Activated CD8-positive, alpha-beta memory T cell treated with anti-CD3 and anti-CD28 coated beads for 1 hour (primary cell): ENCODE results near the gene OTOP3.
"Not testable (repeated sequence)": the region's sequence is repeated elsewhere in the genome, so short reads cannot be mapped to it uniquely, and the experiment has no call there.

Experiments
- DNase-seq, 2 donors: peaks; one replicate each; pipeline ENCODE4 v3.0.0-alpha.2; 2020; ENCODE audit warnings: low read depth in 1 of 2; ENCODE audit errors: extremely low read depth in 1 of 2

OTOP3 gene

DNA sequence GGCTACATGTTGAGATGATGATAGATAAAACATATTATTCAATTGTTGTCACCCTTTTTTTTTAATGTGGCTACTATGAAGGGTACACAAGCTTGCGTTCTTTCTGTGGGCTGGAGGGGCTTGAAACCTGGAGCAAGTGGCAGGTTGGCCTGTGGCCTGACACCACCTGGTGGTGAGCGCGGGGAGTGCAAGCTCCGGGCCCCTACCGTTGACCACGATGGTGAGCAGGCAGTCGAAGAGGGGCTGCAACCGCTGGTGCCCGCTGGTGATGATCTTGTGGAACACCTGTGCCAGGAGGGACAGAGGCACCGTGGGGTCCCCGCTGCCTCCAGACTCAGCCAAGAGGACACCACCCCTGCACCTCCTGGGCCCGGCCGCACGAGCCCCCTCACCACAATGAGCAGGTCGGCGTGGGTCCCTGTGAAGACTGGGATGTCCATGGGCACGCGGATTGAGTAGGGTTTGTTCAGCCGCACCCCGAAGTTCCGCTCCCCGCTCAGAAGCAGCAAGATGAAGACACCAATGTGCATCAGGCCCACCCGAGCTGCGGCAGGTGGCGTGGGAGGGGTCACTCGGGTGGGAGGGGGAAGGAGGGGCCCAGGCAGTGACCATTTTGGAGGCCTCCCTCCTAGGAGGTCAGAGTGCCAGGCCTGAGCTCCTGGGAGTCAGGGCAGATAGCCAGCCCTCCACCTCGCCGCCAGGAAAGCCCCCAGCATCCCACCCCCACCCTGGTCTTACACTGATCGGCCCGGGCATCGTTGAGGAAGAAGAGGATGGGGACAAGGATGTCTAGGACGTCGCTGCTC lies 22.4 kb downstream of the OTOP3 start:
- DNase-seq, result peak; percentile 43 to 72

DNA sequence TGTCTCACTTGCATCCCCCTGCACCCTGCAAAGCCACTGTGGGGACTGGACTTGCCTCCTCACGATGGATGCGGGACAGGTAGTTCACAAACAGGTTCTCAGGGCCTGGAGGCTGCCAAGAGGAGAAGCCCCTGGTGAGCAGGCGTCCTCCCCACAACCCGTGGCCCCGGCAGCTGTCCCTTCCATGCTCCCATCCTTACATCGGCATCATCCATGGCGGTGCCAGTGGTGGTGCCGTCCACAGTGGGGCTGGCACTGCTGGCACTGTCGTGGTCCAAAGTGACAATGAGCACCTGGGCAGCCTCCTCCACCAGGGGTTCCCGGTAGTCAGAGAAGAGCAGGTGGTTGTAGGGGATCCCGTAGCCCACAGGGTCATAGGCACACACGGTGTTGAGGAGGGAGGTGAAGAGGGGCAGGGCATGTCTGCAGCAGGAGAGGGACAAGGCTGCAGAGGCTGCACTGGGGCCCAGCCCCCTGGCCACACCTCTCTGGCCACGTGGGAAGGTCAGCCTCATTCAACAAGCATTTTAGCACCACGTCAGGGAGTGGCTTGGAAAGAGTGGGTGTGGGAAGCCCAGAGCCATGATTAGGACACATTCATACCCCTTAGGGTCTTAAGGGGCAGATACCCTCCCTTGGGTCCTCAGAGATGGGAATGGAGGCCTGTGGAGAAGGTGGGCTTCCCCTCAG lies 24.3 kb downstream of the OTOP3 start:
- no peak for DNase-seq

DNA sequence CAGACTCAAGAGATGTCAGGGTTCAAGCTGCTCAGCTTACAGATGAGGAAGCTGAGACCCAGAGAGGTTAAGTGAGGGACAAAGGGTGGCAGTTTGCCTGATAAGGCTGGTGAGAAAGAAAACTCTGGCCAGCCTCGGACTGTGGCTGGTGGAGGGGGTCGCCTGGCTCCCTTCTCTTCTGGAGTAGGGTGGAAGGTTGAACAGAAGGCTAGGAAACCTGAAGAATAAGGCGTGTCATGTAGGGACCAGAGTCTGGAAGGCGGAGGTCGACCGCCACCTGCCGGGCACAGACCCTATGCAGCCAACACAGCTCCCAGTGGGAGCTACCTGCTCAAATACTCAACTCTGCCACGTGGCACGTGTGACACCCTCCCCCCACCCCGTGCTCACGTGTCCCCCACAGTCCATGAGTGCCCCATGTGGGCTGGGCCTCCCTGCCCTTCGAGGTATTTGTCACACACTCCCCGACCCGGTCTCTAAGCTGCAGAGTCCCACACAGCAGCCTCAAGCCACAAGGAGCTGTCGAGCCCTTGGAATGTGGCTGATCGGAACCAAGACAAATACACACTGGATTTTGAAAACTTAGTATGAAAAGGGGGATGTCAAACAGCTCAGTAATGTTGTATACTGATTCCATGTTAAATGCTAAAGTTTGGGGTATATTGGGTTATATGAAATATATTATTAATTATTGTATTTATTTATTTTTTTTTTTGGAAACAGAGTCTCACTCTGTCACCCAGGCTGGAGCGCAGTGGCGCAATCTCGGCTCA lies 25.1 kb downstream of the OTOP3 start:
- peak in 1 of 2 donors; percentile 14 for DNase-seq

DNA sequence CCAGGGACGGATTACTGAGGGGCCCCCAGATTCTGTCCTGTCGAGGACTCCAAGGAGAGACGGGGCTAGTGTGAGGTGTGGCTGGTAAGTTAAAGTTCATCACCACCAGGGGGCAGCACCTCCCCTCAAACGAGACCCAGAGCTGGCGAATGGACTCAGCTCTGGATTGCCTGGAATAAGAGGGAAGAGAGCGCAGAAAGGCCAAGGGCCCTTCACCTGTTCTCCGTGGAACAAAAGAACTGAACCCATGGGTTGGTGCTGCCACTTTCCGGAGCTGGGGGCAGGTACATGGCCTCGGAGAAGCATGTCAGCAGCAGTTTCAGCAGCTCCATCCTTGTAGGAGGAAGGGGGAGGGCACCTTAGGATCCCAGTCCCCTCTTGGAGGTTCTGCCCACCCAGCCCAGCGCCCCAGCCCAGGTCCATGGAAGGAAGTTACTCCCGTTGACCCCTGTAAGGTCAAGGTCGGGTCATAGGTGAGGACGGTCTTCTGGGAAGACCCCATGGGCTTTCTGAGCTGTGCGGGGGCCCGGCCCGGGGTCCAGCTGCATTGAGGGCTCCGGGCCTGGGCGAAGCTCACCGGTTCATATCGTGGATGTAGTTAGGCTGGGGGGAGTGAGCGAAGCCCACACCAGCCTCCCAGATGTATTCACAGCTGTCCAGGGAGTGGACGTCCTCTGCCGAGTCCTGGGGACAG lies 26.1 kb downstream of the OTOP3 start:
- DNase-seq, result peak; percentile 67 to 77

DNA sequence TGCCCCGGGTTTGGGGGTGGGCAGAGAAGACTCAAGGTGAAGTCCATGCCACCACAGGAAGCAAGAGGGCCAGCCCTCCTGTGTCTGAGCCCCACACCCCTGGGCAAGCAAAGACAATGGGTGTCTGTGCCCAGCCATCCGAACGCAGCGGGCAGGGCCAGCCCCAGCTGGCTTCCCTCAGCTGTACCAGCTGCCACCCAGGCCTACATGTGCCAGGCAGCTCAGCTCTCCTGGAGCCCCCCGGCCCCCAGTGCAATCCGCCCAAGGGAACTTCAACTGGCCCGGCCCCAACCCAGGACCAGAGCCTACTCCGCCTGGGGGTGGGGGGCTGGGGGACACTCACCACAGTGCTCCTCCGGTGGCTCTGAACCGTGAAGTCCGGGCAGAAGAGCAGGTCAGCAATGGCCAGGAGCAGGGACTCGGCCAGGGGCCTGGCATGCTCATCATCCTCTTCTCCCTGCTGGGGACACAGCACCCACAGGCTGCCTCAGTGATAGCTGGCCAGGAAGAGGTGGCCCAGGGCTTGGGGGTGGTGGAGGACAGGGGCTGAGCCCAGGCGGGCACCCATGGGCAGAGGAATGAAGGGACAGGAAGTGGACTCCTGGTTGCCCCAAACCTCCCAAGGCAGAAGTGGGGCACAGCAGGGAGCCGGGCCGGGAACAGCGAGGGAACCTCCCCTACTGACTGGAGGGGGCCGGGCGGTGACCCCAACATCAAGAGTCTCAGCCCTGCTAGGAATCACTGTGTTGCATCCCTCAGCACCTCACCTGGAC lies 27.1 kb downstream of the OTOP3 start:
- DNase-seq, result no peak

DNA sequence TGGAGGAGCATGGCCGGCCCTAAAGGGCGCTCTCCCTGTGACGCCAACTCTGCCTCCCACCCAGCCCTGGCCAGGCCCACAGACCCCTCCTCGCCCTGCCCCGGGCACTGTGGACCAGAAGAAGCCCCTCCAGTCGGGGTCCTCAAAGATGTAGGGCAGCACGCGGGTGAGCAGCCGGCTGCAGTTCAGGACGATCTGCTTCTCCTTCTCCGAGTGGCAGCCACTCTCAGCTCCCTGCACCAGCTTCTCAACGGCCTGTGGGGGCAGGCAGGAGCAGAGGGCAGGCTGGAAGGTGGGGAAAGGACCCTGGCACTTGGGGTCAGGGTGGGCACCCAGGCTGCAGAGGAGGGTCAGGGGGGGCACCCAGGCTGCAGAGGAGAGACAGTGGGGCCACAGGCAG lies 28.0 kb downstream of the OTOP3 start:
- no peak for DNase-seq

DNA sequence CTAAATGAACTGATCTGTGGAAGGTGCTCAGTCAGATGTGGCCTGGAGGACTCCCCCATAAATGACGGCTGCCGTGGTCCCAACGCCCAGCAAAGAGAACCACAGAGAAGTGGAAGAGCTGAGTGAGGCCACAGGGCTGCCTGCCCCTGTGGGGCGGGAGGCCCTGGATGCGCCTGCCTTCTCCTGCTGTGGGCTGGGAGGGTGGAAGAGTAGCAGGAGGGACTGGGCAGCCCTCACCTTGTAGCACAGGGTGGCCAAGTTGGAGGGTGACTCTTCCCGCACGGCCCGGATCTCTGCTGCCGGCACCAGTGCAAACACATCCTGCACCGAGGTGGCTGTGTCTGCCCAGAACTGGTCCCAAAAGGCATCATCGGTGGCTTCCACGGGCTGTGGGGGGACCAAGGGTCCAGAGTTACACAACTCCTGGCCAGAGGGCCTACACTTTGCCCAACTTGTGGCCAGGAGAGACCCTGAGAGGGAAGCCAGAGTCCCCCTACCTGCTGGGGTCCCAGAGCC lies 28.6 kb downstream of the OTOP3 start:
- DNase-seq, result no peak

DNA sequence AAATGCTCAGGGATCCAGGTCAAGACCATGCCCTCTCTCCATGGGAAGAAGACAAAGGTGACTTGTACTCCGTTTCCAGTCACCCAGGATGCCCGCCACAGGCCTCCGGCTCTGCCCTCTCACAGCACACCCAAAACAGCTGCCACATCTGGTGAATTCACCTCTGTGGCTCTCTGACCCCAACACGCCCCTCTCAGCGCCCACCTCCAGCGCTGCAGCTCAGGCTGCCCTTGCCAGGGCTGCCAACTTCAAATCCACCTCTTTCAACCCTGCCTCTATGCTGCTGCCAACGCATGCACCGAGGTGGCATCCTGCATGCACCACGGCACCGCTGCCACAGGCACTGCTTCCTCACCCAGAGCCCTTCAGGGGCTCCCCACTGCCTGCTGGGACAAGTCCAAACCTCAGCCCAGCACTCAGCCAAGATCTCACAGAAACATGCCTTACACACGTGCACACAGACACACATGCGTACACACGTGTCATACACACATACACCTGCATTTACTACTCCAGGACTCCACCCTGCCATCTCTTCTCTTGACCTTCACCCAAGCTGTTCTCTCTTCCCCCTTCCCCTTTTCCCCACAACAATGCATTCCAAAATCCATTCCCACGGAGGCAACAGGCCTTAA lies 29.4 kb downstream of the OTOP3 start:
- no peak for DNase-seq

DNA sequence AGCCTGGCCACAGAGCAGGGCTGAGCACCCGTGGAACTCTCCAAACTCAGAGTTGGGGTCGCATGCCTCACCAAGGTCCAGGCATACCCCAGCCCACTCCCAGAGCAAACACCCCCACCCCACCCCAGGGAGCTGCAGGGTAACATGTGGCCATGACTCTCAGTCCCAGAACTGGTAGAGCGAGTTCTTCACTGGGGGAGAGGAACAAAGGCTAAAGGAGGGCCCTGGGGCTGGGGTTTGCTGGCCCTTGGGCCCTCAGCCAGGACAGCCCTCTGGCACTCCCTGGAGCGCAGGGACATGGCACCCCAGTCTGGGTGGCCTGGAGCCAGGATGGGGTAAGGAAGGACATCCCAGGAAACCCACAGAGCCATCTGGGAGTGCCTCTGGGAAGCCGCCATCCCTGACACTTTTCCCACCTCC lies 32.7 kb downstream of the OTOP3 start:
- DNase-seq, result no peak

DNA sequence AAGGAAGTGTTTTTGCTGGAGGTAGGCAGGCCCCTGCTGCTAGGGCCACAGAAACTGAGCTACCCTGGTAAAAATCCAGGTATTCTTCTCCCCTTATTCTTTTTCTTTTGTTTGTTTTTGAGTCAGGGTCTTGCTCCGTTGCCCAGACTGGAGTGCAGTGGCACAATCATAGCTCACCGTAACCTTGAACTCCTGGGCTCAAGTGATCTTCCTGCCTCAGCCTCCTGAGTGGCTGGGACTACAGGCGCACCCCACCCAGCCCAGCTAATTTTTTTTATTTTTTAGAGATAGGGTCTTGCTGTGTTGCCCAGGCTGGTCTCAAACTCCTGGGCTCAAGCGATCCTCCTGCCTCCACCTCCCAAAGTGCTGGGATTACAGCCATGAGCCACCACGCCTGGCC lies 33.8 kb downstream of the OTOP3 start:
- DNase-seq, result not testable (repeated sequence)

DNA sequence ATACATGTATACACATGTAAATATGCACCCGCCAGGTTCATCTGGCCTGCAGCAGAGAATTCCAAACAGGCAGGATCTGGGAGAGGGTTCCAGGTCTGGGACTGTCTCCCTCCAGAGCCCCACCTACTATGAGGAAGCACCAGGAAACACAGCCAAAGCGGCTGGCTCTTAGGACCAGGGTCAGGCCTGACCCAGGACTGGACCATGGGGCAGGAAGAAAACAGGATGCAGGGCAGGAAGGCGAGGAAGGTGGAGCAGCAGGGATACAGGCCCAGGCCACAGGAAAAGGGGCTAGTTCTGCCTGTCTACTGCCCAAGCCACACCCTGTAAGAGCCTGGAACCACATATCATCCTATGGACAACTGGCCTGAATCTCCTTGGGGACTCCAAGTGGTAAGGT lies 34.7 kb downstream of the OTOP3 start:
- DNase-seq, result no peak

DNA sequence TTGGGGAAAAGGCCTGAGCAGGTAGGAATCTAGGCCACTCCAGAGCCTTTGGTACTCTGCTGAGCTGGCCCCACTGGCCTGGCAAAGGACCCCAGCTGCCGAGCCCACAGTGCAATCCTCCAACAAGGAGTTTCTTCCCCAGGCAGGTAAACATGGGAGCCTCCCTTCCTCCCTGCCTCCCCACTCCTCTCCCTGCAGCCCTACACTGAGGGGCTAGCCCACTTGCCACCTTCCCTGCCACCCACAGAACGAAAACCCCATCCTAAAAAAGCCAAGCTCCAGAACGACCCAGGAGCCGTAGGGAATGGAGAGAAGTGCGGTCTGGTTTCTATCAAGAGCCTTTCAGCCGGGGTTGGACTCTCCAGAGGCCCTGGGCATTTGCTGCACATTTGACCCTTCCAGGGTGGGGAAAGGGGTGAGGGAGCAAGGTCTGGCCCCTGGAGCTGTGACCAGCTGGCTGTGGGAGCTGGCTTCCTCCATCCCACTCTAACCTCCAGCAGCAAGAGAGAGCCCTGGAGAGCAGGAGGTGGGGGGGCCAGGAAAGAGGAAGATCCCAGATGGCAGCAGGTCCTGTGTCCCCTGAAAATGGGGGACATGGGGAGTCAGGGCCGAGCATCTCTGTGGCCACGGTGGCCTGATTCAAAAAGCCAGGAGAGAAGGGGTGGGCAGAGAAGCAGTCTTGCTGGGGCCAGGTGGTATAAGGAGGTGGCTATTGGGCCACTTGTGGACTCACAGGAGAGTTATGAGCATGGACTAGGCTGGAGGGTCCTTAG lies 35.6 kb downstream of the OTOP3 start:
- DNase-seq, result no peak

DNA sequence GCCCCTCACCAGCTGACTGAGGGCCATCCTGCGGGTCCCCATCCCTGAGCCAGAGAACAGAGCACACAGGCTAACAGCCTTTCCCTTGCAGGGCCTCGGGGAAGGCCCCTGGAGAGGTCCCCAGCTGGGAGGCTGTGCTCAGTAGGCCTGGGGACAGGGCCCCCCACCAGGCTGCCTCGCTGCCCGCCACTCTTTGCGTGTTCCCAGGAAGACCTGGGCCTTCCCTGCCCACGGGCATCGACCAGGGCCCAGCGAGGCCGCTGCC lies 36.1 kb downstream of the OTOP3 start:
- no peak for DNase-seq

DNA sequence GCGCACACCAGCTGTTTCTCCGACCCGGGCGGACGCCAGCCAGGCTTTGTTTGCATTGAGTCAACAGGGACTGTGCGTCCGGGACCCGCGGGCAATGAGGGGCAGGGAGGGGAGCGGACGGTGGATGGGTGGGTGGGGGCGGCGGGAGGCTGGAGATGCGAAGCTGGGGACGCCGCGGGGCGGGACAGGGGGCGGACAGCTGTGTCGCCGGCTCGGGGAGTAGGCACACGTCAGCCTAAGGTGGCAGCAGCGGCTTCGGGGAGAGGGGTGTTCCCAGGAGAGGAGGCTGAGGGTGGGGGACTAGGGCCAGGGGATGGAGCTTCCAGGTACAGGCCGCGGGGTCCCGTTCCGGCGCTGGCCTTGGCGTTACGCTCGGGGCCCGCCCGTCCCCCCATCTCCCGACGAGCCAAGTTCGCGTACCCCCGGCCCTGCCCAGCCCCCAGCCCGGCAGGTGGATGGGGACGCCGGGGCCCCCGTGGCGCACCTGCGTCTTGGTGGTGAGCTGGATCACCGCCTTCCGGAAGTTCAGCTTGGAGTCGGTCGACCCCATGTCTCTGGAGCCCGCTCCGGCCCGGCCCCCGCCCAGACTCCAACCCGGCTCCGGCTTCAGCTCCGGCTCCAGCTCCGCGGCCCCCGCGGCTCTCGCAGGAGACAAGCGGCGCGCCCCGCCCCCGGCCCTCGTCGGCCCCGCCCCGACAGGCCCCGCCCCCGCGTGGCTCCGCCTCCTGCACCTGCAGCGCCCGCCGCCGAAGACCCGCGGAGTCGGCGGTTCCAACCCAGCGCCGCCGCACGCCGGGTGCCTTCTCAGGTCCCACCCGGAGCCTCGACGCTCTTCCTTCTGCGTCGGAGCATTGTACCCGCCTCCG lies 36.6 kb downstream of the OTOP3 start, which contains the start of gene HID1:
Gene HID1, minus strand, starts transcription at position 653 of the 866 bp plus-strand sequence. Its CDS starts 103 bp downstream, at position 550.
- peak; percentile 44 to 76 for DNase-seq

DNA sequence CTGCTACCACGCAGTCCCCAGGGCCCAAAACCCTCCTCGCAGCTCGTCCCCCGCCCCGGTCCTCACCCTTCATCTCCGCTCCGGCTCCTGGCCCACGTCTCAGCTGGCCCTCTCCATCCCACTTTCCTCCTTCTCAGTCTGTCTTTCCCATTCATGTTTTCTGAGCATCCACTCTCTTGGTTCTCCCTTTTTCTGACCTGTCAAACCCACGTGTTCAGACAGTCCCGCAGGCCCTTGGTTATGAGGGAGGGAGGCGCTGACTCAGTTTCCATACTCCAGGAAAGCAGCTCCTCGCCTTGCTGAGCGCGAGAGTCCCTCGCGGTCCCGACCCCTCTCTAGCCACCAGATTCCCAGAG lies 37.3 kb downstream of the OTOP3 start:
- no peak for DNase-seq

DNA sequence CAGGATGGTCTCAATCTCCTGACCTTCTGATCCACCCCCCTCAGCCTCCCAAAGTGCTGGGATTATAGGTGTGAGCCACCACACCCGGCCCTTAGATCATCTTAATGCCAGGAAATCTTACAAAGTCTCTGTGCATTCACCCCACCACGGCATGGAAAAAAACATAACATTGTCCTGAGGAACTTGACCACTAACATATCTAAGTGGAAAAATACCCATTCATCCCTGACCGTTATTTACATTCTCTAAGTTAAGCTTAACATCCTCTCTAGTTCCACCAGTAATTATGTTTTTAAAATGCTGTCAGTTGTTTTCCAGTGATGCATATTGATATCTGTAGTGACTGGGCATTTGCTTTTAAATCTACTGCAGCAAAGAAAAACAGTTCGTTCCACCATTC lies 40.2 kb downstream of the OTOP3 start:
- no peak for DNase-seq

DNA sequence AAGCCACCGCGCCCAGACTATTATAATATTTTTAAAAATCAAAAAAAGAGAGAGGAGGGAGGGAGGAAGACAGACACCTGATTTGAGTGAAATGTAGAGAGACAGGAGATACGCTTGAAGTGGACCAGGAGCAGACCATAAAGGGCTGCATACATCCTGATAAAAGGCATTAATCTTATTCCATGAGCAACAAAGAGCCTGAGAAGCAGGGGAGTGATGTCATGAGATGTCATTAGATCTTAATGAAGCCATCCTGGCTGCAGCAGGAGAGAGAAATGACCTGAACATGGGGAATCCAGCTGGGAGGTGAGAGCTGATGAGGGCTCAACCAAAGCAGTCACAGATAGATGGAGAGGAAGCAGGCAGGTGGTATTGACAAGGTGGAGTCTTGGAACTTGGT lies 42.1 kb downstream of the OTOP3 start:
- no peak for DNase-seq

DNA sequence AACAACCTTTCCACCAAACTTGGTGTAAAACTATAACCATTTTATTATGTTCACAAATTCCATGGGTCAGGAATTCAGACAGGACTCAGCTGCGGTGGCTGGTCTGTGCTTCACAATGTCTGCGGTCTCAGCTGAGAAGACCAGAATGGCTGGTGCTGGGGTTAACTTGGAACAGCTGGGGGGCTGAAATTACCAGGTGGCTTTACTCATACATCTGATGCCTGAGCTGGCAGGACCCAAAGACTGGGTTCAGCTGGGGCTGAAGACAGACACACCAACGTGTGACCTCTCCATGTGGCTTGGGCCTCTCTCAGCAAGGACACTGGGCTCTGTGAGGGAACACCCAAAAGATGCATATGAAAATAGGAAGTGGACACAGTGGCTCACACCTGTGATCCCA lies 42.5 kb downstream of the OTOP3 start:
- no peak for DNase-seq
